ENCODE measurements around the gene NDUFB10.

Gene NDUFB10

DNA sequence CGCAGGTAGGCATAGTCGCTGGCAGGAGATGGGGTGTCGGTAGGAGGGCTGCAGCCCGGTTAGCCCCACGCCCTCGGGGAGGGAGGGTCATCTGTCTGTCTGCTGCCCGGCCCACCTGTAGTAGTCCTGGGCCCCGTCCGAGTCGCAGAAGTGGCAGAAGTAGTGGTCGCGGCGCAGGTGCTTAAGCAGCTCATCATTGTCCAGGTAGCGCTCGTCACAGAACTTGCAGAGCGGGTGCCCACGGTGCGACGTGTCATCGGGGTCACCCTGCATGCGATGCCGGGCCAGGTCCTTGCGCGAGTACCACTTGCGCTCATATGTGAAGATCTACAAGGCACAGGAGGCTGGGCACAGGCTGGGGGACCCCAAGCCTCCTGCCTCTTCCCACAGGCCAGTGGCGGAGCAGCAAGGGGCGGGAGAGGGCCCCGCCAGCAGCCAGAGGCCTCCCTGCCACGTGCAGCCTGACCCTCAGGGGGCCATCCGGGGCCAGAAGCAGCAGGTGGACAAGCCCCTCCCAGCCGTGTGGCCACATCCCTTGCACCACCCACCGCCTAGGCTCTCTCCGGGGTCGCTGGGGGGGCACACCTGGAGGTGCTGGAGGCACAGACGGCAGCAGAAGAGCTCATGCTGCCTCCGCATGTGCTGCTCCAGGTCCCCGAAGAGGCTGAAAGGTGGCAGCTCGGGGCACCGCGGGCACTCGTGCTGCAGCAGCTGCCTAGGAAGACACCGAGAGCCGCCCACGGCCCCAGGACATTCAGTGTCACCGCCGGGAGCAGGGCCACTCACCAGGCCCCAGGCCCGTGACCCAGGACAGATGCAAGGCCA, 43.3 kb downstream of the NDUFB10 start:
- no peak for DNase-seq (ENCODE audit: low spot score)

DNA sequence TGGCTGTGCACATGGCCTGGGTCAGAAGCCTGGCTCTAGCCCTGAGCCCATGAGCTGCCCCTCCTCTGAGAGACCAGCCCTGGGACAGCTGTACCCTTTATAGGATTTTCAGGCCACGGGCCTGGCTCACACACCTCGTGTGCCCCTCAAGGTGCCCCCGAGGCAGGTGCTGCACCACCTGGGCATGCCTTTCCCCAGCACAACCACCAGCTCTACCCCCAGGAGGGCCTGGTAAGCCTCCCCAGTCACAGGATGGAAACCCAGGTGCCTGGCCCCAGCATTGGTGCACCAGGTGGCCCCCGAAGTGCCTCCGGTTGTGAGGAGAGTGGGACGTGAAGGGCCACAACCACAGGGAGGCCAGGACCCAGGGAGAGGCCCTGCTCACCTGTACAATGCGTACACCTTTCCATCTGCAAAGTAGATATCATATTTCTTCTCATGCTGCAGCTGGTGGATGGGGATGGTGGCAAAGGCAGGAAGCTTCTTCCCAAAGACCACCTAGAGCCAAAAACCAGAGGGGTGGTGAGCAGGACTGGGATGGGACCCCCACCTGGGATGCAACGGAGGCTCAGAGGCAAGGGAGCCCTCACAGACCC, 44.0 kb downstream of the NDUFB10 start:
- no peak for DNase-seq (ENCODE audit: low spot score)

DNA sequence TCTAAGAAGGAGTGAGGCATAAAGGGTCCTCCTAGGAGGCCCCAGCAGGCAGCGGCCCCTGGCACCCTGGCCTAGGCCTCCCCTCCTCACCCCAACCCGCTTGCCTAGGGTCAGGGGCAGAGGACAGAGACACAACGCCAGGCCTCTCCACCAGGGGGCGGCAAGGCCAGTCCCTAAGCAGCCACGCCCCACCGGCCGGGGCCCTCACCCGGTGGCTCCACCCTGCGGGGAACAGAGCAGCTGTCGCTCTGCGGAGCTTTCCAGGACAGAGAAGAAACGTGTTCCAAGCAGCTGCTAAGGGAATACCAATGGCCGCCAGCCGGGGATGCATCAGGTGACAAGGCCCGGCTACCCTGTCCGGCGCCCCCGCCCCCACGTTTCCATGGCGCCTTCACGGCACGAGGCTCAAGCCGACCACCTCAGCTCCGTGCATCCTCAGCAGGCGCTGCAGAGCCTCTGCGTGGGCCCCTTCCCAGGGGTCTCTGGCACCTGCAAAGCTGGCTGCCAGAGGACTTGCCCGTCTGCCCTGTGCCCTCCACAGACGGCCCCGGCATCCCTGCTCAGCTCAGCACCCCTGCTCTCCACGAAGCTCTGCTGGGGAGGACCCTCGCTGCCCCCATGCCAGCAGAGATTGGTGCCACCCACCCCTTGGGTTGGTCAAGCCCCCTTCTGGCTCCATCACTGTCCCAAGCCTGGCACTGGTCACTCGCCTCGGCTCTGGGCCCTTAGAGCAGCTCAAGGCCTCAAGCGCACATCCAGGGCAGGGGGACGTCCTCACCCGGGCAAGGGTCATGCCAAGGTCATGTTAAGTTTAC, 44.7 kb downstream of the NDUFB10 start:
- peak; percentile 97 for DNase-seq (ENCODE audit: low spot score)

DNA sequence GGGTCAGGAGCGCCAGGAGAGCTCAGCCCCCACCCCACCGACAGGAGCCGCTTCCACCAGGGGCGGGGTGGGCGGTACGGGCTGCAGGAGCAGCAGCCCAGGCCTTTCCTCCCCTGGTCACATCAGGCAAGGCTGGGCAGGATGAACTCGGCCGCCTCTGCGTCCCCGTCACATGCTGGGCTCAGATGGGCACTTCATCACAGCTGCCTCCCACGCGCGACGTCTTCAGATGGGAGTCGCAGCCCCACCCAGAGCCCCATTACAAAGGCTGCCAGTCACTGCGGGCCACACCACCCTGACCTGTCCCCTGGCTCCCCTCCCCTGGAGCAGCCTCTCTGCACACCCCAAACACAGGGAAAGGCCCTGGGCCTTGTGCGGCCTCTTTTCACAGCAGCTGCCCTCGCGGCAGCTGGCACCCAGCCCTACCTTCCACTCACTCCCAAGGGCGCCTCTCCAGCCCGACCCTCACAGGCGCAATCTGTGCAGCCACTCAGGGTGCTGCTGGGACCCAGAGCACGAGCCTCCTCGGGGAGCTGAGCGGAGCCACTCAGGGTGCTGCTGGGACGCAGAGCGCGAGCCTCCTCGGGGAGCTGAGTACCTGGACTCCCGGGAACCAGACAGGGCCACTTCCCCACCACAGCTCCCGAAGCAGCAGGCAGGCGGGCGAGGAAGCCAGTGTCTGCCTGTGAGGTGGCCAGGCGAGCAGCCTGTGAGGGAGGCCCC, 45.6 kb downstream of the NDUFB10 start:
- DNase-seq (ENCODE audit: low spot score), result no peak

DNA sequence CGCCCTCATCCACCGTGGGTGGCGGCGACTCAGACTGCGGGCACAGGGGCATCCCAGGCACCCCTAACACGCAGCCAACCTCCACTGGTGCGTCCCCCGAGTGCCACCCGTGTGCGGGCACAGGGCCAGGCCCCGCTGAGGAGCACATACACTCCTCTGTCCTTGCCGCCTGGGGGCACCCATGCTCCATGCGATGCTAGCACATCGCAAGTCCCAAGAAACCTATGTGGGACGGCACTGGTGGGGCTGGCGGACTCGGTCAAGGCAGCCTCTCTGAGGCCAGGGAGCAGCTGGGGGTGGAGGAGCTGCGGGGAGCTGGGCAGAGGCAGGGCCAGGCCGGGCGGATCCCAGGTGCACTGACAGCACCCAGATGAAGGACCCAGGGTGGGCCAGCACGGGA, 46.3 kb downstream of the NDUFB10 start:
- no peak for DNase-seq (ENCODE audit: low spot score)

DNA sequence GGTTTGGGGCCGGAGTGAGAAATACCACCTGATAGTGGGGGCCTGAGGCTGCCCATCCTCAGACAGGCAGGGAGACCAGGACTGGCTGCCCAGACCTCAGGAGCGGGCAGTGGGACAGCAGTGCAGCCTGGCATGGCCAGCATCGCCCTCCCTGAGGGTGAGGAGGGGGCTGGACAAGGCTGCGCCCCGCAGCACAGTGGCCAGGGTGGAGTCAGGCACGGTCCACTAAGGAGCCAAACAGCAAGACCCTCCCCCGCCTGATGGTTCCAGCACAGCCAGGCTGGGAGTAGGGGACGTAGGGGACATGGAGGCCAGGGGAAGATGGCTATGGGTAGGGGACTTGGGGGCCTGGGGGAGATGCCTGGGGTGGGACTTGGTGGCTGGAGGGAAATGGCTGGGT, 47.0 kb downstream of the NDUFB10 start:
- DNase-seq (ENCODE audit: low spot score), result no peak

DNA sequence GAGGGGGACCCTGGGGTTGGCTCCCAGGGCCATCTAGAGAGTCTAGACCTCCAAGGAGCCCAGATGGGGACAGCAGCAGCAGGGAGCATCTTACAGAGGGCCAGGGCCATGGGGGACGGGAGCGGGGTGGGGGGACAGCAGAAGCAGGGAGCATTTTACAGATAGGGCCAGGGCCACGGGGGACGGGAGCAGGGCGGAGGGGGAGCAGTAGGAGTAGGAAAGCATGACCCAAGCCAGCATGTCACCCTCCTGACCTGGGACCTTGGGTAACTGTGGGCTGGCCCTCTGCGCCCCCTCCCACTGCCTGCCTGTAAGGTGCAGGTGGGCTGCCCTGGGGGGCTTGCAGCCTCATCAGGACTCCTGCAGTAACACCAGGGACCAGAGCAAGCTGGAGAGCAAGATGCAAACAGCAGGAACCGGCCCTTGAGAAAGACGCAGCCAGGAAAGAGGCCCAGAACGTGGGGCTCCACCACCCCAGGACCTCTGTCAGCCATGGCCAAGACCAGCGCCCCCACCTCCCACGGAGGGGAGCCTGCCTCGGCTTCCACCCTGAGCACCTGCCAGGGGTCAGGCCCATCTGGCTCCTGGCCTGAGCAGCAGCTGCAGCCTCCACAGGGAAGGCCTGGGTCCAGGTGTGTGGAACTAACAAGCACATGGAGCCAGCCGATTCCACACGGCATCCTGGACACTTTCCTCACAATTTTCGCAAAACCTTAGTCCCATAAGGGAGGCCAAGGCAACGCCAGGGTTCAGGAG, 47.9 kb downstream of the NDUFB10 start:
- DNase-seq (ENCODE audit: low spot score), result no peak

DNA sequence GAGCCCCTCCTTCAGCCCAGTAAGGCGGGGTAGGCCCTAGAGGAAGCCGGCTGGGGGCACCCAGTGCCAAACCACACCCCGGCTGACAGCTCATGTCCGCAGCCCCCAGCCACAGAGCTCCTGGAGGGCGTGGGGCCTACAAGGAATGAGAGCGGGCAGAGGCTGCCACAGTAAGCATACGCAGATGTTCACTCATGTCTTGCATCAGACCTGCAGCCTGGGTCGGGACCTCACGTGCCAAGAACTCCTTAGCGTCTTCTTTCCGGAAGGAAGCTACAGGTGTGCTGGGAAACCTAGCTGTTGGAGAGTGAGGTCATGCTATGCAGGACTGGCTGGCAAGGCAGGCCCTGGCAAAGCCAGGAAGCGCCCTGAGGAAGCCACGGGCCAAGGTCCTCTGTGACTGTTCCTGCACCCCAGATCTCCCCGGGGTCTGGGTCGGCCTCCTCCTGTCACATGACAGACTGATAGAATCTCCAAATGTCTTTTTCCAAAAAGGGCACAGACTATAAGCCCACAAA, 48.7 kb downstream of the NDUFB10 start:
- DNase-seq (ENCODE audit: low spot score), result no peak

DNA sequence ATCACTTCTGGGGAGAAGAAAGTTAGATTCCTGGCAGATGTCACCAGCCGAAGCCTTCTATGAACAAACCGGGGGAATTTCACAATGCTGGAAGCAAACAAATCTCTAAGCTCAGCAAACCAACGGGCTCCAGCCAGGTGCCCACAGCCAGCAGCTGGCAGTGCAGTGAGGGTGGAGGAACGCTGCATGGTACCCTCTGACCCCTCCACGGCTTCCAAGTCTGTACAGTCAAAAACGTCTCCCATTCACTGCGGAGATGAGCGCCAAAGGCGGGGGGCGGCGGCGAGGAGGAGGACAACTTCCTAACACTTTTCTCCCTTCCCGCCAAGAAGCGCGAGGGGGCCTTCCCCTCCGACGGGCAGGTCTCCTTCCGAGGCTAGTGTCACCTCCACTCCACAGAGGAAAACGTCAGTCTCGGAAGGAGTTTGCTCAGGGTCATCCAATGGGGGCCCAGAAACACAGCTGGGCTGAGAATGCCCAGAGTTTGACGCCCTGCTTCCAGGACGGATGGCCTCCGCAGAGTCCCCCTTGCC, 49.4 kb downstream of the NDUFB10 start:
- no peak for DNase-seq (ENCODE audit: low spot score)

DNA sequence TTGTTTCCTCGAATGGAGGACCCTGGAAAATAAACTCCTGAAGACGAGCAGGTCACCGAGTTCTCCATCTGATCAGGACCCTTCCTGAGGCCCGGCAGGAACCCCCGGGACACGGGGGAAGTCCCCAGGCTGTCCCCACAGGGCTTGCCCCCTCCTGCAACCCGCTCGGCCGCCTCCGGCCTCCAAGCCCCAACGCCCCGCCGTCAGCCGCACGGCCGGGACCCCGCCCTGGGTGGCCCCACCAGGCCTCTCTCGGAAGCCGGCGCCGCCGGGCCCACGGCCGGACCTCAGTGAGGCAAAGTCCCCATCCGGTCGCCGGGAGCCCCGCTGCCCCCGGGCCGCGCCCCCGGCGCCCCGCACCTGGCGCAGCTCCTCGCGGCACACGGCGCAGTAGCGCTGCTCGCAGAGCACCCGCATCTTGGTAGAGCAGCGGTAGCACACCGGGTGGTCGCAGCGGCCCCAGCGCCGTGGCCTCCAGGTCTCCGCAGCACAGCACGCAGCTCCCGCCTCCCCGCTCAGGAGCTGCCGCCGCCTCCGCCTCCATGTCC, 49.9 kb downstream of the NDUFB10 start:
- no peak for DNase-seq (ENCODE audit: low spot score)

DNA sequence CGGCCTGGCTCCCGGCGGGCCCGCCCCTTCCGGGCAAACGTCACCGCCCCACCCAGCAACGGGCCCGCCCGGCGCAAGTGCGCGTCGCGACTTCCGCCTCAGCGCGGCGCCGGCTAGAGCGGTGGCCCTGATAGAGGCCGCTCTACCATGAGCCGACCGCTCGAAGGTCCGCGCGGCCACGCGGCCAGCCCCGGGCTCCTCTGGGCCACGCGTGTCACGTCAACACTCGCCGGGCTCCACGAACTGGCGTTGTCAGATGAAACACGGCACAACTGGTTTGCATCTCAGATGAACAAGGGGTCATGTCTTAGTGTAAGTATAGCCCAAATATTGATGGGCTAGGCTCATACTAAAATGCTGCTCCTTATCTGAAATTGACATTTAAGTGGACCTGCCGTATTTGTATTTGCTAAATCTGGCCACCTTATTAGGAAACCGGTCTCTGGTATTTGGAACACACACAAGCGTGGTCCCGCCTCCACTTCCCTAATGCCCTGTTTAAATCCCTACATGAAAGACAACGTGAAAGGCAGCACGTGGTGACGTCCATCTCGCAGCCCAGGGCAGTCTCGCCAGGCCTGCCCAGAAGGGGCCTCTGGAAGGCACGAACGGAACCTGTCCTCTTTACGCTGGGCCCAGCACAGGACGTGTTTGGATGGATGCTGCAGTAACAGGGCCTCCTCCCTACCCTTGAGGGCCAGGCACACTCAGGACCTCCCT, 50.6 kb downstream of the NDUFB10 start, which contains the start of gene ZNF598:
Gene ZNF598 (minus strand): TSS at position 31 of the 720 bp plus-strand sequence.
- DNase-seq (ENCODE audit: low spot score), result peak; percentile 86
